HTR-8/SVneo (cell line): ENCODE data around the gene ACTL7B.
"Not testable (repeated sequence)": the region's sequence is repeated elsewhere in the genome, so short reads cannot be mapped to it uniquely, and the experiment has no call there.

ENCODE experiments used
- DNase-seq: peaks from one replicate; pipeline ENCODE4 v3.0.0; 2011; ENCODE audit warnings: low spot score, mixed read lengths; ENCODE audit not compliant: insufficient read length
- FAIRE-seq: peaks from 2 replicates; lab custom pipeline; 2011; peaks lifted over from hg19 to GRCh38; lab: Jason Lieb, UNC

ACTL7B gene

DNA sequence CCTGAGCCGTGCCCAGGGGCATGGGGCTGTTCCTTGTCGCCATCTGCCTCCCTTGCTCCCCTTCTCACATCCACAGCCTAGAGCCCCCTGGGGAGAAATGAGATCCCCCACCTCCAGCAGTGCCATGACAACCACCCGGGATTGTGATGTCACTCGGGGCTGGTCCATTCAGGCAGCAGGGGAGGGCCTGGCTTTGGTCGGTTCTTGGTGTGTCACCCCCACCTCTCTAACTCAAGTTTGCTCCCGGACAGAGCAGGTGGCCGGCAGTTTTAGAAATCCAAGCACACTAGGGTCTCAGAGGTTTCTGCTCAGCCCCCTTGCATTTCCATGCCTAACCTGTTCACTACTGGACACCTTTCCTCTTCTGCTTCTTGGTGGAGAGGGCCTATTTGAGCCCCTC, at the start of gene ACTL7B:
ACTL7B (minus strand) TSS at position 99 of the 400 bp plus-strand sequence; CDS start at position 43, 56 bp downstream.
- FAIRE-seq (no peak), DNase-seq (no peak)

DNA sequence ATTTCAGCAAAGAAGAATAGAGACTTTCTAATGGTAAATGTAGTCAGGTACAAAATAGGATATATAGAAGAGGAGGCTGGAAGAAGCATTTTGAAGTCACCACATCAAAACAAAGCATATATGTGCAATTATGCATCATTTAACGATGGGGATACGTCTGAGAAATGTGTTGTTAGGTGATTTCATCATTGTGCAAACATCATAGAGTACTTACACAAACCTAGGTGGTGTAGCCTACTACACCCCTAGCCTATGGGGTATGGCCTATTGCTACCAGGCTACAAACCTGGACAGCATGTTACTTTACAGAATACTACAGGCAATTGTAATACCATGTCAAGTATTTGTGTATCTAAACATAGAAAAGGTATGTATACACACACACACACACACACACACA, 49.7 kb upstream of the ACTL7B start:
- DNase-seq (no peak), FAIRE-seq (no peak)

DNA sequence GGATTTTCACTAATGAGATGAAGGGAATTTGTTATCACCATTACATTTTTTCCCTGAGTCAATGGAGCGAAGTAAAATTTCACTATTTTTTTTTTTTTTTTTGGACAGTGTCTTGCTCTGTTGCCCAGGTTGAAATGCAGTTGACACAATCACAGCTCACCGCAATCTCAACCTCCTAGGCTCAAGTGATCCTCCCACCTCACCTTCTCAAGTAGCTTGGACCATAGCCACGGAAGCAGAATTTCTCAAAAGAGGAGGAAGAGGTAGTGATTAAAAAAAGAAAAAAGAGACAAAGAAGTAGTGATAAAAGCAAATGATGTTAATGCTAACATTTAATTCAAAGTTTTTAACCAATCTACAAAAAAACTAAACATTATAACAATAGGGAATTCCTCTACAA, 48.4 kb upstream of the ACTL7B start:
- FAIRE-seq (no peak), DNase-seq (no peak)

- no peak for DNase-seq
- FAIRE-seq: no peak
These were observed 47.8 kb upstream of the ACTL7B start for GRCh38 chr9:108903420-108904103.

DNA sequence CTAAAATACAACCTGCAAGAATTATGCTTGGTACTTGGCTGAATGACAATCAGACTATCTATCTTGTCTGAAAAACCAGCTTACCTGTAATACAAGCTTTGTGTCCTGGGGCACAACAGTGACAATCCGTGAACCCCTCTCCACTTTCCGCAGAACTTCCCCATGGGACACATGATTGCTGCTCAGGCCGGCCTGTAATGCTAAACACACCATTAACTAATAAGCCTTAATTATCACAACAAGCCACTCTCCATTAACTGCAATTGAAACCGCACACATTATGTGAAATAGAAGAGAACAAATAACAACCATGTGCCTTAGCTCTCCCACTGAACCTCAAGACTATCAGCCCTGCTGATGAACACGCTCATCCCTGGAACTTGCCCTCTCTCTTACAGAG, 44.4 kb upstream of the ACTL7B start:
- DNase-seq (no peak), FAIRE-seq (no peak)

DNA sequence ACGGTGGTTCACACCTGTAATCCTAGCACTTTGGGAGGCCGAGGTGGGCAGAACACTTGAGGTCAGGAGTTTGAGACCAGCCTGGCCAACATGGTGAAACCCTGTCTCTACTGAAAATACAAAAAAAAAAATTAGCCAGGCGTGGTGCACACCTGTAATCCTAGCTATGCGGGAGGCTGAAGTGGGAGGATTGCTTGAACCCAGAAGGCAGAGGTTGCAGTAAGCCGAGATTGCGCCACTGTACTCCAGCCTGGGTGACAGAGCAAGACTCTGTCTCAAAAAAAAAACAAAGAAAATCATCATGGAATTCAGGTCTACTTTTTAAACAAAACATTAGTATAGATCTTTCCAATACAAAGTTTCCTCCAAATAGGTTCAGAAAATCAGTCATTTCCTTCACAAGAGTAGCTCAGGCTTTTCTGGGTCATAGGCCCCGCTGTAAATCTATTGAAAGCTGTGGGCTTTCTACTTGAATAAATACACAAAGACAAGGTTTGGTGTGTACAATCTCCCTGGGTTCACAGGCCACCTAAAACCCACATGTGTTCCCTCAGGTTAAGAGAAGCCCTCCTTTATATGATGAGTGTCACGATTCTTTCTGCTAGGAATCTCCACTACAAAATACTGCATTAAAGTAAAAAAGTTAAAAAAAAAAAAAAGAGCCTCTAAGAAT, 43.4 kb upstream of the ACTL7B start:
- not testable (repeated sequence) for DNase-seq, FAIRE-seq

DNA sequence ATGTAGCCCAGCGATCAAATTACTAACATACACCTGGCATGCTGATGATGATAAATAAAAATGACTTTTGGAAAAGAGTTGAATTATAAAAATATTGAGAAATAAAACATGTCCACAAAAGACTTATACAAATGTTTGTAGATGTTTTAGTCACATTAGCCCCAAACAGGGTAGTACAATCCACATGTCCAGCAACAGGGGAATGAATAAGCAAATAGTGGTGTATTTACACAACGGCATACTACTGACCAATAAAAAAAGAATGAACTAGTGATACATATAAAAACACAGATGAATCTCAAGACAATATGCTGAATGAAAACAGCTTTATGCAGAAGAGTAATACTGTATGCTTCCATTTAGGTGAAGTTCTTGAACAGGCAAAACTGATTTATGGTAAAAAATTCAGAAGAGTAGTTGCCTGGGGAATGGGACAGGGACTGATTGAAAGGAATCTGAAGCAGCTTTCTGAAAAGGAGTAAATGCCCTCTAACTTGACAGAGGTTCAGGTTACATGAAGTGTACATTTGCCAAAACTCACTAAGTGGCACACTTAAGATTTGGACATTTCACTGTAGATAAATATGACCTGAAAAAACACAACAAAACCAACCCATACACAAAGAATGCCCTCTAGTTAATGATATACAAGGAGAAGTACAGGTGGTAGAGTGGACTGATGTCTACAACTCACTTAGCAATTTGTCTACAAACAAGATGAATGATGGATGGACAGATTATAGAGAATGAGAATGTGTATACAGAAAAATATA, 41.7 kb upstream of the ACTL7B start:
- DNase-seq (no peak), FAIRE-seq (no peak)

GRCh38 chr9:108894225-108894997, 38.6 kb upstream of the ACTL7B start:
- DNase-seq: no peak
- no peak for FAIRE-seq

DNA sequence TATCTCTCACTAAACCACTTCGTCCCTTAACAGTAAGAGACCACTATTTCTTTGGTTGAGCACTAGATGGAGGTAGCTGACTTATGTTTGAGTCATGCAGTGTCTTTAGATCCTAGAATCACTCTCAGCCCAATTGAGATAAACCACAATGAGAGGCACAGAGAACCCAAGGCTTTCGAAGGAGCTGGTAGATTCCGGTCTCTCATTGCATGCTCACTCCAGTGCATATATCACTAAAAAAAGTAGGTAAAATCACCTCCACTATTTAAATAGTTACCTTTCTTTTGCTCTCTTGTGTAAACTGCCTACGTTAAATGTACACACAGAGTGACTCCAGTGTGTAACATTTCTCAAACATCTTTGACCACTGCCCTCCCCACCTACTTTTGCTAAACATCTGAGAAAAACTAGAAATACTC, 33.9 kb upstream of the ACTL7B start:
- no peak for FAIRE-seq
- DNase-seq: peak; percentile 22

GRCh38 chr9:108886594-108887271, 30.9 kb upstream of the ACTL7B start:
- not testable (repeated sequence) for FAIRE-seq, DNase-seq

DNA sequence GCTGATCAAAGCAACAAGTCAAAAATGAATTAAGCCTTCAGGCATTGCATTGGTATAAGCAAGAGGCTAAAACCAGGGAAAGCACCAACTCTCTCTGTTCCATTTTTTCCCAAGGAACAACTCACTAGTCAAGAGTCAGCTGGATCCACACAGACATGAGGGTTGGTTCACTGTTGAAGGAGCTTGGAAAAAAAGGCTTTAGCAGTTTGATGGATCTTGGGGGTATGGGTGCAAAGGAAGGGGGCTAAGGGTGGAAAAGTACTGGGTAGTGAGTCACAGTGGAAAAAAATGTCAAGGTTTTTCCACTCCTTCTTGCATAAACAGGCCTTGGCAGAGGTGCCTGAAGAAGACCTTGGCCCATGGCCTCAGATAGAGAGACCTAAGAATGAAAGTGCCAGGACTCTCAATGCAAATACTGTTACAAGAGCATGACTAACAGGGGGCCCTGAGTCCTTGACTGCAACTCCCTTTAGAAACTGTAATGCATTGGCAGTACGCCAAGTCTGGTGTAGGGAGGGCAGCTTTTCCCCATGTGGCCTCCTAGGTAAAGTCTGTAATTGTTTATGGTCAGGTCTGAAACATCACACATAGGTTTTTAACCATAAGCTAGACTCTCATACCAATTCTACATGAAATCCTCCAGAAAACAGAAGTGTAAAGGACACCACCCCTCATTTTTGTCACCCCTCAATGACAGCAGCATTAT, 30.0 kb upstream of the ACTL7B start:
- FAIRE-seq: no peak

GRCh38 chr9:108884701-108885100, 28.9 kb upstream of the ACTL7B start:
- no peak for DNase-seq
- FAIRE-seq: no peak

More for the DNA sequence above, 30.0 kb upstream of the ACTL7B start:
- peak; percentile 63 for DNase-seq

GRCh38 chr9:108883085-108883484, 27.3 kb upstream of the ACTL7B start:
- DNase-seq (no peak), FAIRE-seq (no peak)

DNA sequence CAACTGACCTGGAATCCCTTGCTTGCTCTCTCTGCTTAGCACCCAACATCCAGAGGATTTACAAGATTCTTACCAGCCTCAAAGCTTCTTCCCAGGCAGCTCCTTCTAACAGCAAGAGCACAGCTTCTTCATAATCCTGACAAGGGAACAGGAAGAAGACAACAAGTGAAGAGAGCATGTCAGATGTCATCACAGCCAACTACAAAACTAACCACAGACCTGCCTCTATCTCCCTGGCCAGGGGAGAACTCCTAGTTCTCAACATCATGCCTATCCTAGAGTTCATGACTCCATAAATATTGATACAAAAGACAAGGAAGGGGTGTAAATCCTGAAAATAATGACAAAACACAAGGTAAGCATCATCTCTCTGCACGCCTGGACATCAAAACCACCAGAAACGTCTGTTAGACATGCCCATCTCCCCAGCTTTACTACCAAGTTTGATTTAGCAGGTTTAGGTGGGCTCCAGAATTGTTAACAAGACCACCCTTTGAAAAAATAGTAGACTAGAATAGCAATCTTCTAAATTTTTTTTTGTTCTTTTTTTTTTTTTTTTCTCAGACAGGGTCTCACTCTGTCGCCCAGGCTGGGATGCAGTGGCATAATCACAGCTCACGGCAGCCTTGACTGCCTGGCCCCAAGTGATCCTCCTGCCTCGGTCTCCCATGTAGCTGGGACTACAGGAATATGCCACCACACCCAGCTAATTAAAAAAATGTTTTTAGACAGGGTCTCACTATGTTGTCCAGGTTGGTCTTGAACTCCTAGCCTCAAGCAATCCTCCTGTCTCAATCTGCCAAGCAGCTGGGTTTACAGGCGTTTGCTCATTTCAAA, 26.5 kb upstream of the ACTL7B start:
- DNase-seq (no peak), FAIRE-seq (no peak)

GRCh38 chr9:108880738-108881316, 25.0 kb upstream of the ACTL7B start:
- DNase-seq (no peak), FAIRE-seq (no peak)

DNA sequence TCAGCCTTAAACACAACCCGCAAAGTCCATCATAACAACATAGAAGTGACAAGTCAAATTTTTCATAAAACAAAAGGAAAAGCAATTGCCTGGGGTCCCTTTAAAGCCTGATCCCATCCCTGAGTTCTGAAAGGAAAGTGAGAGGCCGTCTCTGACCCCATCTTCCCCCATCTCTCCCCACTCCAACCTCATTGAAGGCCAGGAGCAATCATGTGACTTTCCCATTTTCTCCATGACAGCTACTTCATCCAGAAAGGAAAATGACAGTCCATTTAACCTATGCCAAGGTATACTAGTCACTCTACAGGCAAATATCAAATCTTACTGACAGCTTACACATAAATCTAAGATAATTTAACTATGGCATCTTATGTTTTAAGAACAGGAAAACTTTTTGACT, 21.7 kb upstream of the ACTL7B start:
- no peak for DNase-seq
- FAIRE-seq: no peak

DNA sequence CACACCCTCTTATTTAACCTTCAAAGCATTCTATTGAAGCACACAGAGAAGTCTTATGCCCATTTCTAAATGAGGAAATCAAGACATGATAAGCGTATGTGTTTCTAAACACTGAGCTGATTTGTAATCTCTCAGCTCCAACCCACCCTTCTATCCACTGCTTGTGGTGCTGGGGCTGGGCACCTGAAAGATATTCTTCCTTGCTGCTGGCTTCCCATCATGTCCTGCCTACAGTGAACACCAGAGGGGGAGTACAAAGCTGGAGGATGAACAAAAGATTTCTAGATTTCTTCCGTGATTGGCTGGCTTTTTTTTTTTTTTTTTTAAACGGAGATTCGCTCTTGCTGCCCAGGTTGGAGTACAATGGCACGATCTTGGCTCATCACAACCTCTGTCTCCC, 20.6 kb upstream of the ACTL7B start:
- DNase-seq (no peak), FAIRE-seq (no peak)
